Measurements from ENCODE around the gene AARS2. TPM values are rescaled to one million over a fixed set of nuclear protein-coding genes. Genes with fewer than 3 reads are reported as not detected.
A peak's percentile ranks its signal among the peaks of the same experiment; 100 is the strongest.

AARS2 gene
- total and polyA plus RNA-seq, 4 experiments from 2014 or later: 4.2 to 25.6 (median 16.9) TPM

GRCh38 chr6:44298055-44298803, 14.9 kb downstream of the AARS2 start:
- H3K4me3 Mint-ChIP-seq: peak overlapping the region in 7 of 8 donors; percentile 8 to 67 (median 49)
- peaks cover 26 to 32% of the 10 kb centered on the region in 2 donors for H3K27me3 Mint-ChIP-seq
- Histone ChIP-seq H3K36me3 (ENCODE audit: insufficient read depth, low read length) (peaks cover 7% of the 10 kb centered on the region), H3K9me3 (ENCODE audit: control insufficient read depth in 1 of 2, low read length in 2 of 2) (no peaks in the 10 kb centered on the region), H3K4me3 (ENCODE audit: low read length in 2 of 2) (no peak overlapping the region), H3K27me3 (ENCODE audit: insufficient read depth, low read length) (peaks cover 26% of the 10 kb centered on the region), H3K4me1 (ENCODE audit: insufficient read depth, low read length) (peaks cover 18% of the 10 kb centered on the region), H3K27ac (ENCODE audit: low read depth, low read length) (no peak overlapping the region)
- CTCF ChIA-PET (ENCODE audit: partially characterized antibody): interaction anchor here (1.4 to 1.8 kb wide), 3 partner anchors 9 to 30 kb away, joined by 4 to 5 read pairs (median 4); partner anchors contain the start of gene AARS2
- H3K9me3 Mint-ChIP-seq: peaks cover 0 to 5% (median 0%) of the 10 kb centered on the region in 8 donors
- peaks cover 25 to 28% of the 10 kb centered on the region in 2 donors for H3K36me3 Mint-ChIP-seq
- POLR2A ChIA-PET (ENCODE audit: partially characterized antibody): interaction anchor here (0.6 to 1.4 kb wide), 2 partner anchors 51 to 72 kb away, joined by 3 read pairs; partner anchors contain the start of gene HSP90AB1
- intact Hi-C loops (cut with micrococcal nuclease): no loop called here
- peak overlapping the region in 1 of 7 donors; percentile 52 for H3K27ac Mint-ChIP-seq
- H3K4me1 Mint-ChIP-seq: peaks cover 0 to 23% (median 5%) of the 10 kb centered on the region in 4 donors
- DNase-seq: no peak

- DNase-seq: peak; percentile 31 to 51 (median 43)
- intact Hi-C loops (cut with micrococcal nuclease): no loop called here
- H3K36me3 ChIP-seq (ENCODE audit: insufficient read depth, low read length): peaks cover 7% of the 10 kb centered on the region
- Mint-ChIP-seq H3K4me1 (peaks cover 0 to 23% (median 5%) of the 10 kb centered on the region in 4 donors), H3K9me3 (peaks cover 0 to 5% (median 0%) of the 10 kb centered on the region in 8 donors), H3K27me3 (peaks cover 30 to 34% of the 10 kb centered on the region in 2 donors), H3K27ac (no peak overlapping the region), H3K4me3 (peak overlapping the region in 7 of 8 donors; percentile 27 to 70 (median 51)), H3K36me3 (peaks cover 20 to 22% of the 10 kb centered on the region in 2 donors)
- CTCF ChIA-PET (ENCODE audit: partially characterized antibody): interaction anchor here (1.4 to 1.8 kb wide), 2 partner anchors 16 to 29 kb away, joined by 4 to 5 read pairs; partner anchors contain the start of gene AARS2
- no peaks in the 10 kb centered on the region for H3K9me3 ChIP-seq (ENCODE audit: control insufficient read depth in 1 of 2, low read length in 2 of 2)
- peaks cover 18% of the 10 kb centered on the region for H3K4me1 ChIP-seq (ENCODE audit: insufficient read depth, low read length)
- POLR2A ChIA-PET (ENCODE audit: partially characterized antibody): interaction anchor here (1.4 to 1.5 kb wide), 2 partner anchors 8 to 50 kb away, joined by 3 to 5 read pairs; partner anchors contain the start of gene HSP90AB1
- peaks cover 26% of the 10 kb centered on the region for H3K27me3 ChIP-seq (ENCODE audit: insufficient read depth, low read length)
- no peak overlapping the region for H3K27ac ChIP-seq (ENCODE audit: low read depth, low read length)
- H3K4me3 ChIP-seq (ENCODE audit: low read length in 2 of 2): peak overlapping the region in 1 of 2 donors; percentile 45
Measured at GRCh38 chr6:44297063-44298038, 15.8 kb downstream of the AARS2 start.

- ChIA-PET CTCF (ENCODE audit: partially characterized antibody) (interaction anchor here (0.9 to 3.1 kb wide), 5 partner anchors 10 to 122 kb away, joined by 3 to 16 read pairs (median 4); partner anchors contain the start of gene AARS2), POLR2A (ENCODE audit: partially characterized antibody) (interaction anchor here (0.8 to 1.5 kb wide), 3 partner anchors 10 to 38 kb away, joined by 3 to 5 read pairs (median 3); partner anchors contain the start of genes AARS2 and SLC35B2)
- Histone ChIP-seq H3K4me1 (ENCODE audit: insufficient read depth, low read length) (peaks cover 18% of the 10 kb centered on the region), H3K27ac (ENCODE audit: low read depth, low read length) (no peak overlapping the region), H3K4me3 (ENCODE audit: low read length in 2 of 2) (no peak overlapping the region), H3K9me3 (ENCODE audit: control insufficient read depth in 1 of 2, low read length in 2 of 2) (no peaks in the 10 kb centered on the region), H3K36me3 (ENCODE audit: insufficient read depth, low read length) (no peaks in the 10 kb centered on the region), H3K27me3 (ENCODE audit: insufficient read depth, low read length) (peaks cover 26% of the 10 kb centered on the region)
- H3K4me1 Mint-ChIP-seq: peaks cover 0 to 23% (median 5%) of the 10 kb centered on the region in 4 donors
- no peak for DNase-seq
- H3K27ac Mint-ChIP-seq: no peak overlapping the region
- peaks cover 48 to 49% of the 10 kb centered on the region in 2 donors for H3K27me3 Mint-ChIP-seq
- H3K4me3 Mint-ChIP-seq: peak overlapping the region in 1 of 8 donors; percentile 50
- H3K9me3 Mint-ChIP-seq: peaks cover 0 to 5% (median 0%) of the 10 kb centered on the region in 8 donors
- H3K36me3 Mint-ChIP-seq: peaks cover 1 to 3% of the 10 kb centered on the region in 2 donors
- intact Hi-C loops (cut with micrococcal nuclease): no loop called here
Measured at GRCh38 chr6:44294832-44295791, 18.0 kb downstream of the AARS2 start.

GRCh38 chr6:44292661-44293365, 20.3 kb downstream of the AARS2 start:
- CTCF ChIA-PET (ENCODE audit: partially characterized antibody): interaction anchor here (0.7 to 1.3 kb wide), 2 partner anchors 24 to 130 kb away, joined by 3 to 4 read pairs; no protein-coding TSS in a partner anchor
- peaks cover 0 to 10% (median 3%) of the 10 kb centered on the region in 4 donors for H3K4me1 Mint-ChIP-seq
- Histone ChIP-seq H3K4me1 (ENCODE audit: insufficient read depth, low read length) (peaks cover 15% of the 10 kb centered on the region), H3K27ac (ENCODE audit: low read depth, low read length) (no peak overlapping the region), H3K4me3 (ENCODE audit: low read length in 2 of 2) (no peak overlapping the region), H3K36me3 (ENCODE audit: insufficient read depth, low read length) (no peaks in the 10 kb centered on the region), H3K27me3 (ENCODE audit: insufficient read depth, low read length) (peaks cover 22% of the 10 kb centered on the region), H3K9me3 (ENCODE audit: control insufficient read depth in 1 of 2, low read length in 2 of 2) (no peaks in the 10 kb centered on the region)
- peaks cover 0 to 5% (median 0%) of the 10 kb centered on the region in 8 donors for H3K9me3 Mint-ChIP-seq
- intact Hi-C loops (cut with micrococcal nuclease): no loop called here
- no peaks in the 10 kb centered on the region for H3K36me3 Mint-ChIP-seq
- POLR2A ChIA-PET (ENCODE audit: partially characterized antibody): no interaction called here
- DNase-seq: no peak
- no peak overlapping the region for H3K27ac Mint-ChIP-seq
- H3K4me3 Mint-ChIP-seq: no peak overlapping the region
- peaks cover 57 to 59% of the 10 kb centered on the region in 2 donors for H3K27me3 Mint-ChIP-seq

- H3K9me3 ChIP-seq (ENCODE audit: control insufficient read depth in 1 of 2, low read length in 2 of 2): no peaks in the 10 kb centered on the region
- intact Hi-C loops (cut with micrococcal nuclease): no loop called here
- DNase-seq: no peak
- no peak overlapping the region for H3K4me3 ChIP-seq (ENCODE audit: low read length in 2 of 2)
- Mint-ChIP-seq H3K27ac (peak overlapping the region in 1 of 7 donors; percentile 72), H3K4me1 (peaks cover 0 to 7% (median under 1%) of the 10 kb centered on the region in 4 donors), H3K36me3 (no peaks in the 10 kb centered on the region), H3K9me3 (peaks cover 0 to 7% (median 0%) of the 10 kb centered on the region in 8 donors), H3K27me3 (peaks cover 62 to 65% of the 10 kb centered on the region in 2 donors), H3K4me3 (no peak overlapping the region)
- ChIA-PET CTCF (ENCODE audit: partially characterized antibody) (interaction anchor here (1.3 to 1.4 kb wide), 2 partner anchors 23 to 70 kb away, joined by 3 to 4 read pairs; no protein-coding TSS in a partner anchor), POLR2A (ENCODE audit: partially characterized antibody) (no interaction called here)
- no peak overlapping the region for H3K27ac ChIP-seq (ENCODE audit: low read depth, low read length)
- no peaks in the 10 kb centered on the region for H3K36me3 ChIP-seq (ENCODE audit: insufficient read depth, low read length)
- peaks cover 18% of the 10 kb centered on the region for H3K27me3 ChIP-seq (ENCODE audit: insufficient read depth, low read length)
- peaks cover 6% of the 10 kb centered on the region for H3K4me1 ChIP-seq (ENCODE audit: insufficient read depth, low read length)
Measured at GRCh38 chr6:44291841-44292240, 21.3 kb downstream of the AARS2 start.
